ENCODE data around the gene PTPRN2. TPM values are rescaled to one million over a fixed set of nuclear protein-coding genes. Genes with fewer than 3 reads are reported as not detected.
"Not testable (repeated sequence)": the region's sequence is repeated elsewhere in the genome, so short reads cannot be mapped to it uniquely, and the experiment has no call there.

PTPRN2 gene
- total RNA-seq, 1 experiment from 2014 or later, result 1.7 TPM

GRCh38 chr7:158512869-158513268, 74.8 kb downstream of the PTPRN2 start:
- H3K4me1 ChIP-seq (ENCODE audit: low read length), result no peaks in the 10 kb centered on the region
- H3K27me3 ChIP-seq (ENCODE audit: low read length), result no peaks in the 10 kb centered on the region; the same call in 1 of the 2 replicates
- H3K9me3 ChIP-seq (ENCODE audit: low read length), result no peaks in the 10 kb centered on the region
- H3K4me2 ChIP-seq (ENCODE audit: low read depth, low read length, poor library complexity, severe bottlenecking), result no peak overlapping the region
- DNase-seq, result no peak
- no peaks in the 10 kb centered on the region for H3K79me2 ChIP-seq (ENCODE audit: low read length)
- no peak overlapping the region for H3K4me3 ChIP-seq (ENCODE audit: low read length)
- no peaks in the 10 kb centered on the region for H3K9me2 ChIP-seq (replicated peaks; ENCODE audit: insufficient read depth, low read length)
- H3K9ac ChIP-seq (ENCODE audit: low read length), result no peak overlapping the region
- no peaks in the 10 kb centered on the region; the same call in 1 of the 2 replicates for H3K36me3 ChIP-seq (ENCODE audit: insufficient read depth, low read length)
- no peaks in the 10 kb centered on the region for H4K20me1 ChIP-seq (ENCODE audit: insufficient read depth, low read depth, low read length)
- no peak overlapping the region for H2AFZ ChIP-seq (ENCODE audit: low read length)
- no peak overlapping the region for H3K27ac ChIP-seq (ENCODE audit: low read length)

- Histone ChIP-seq H4K20me1 (ENCODE audit: insufficient read depth, low read depth, low read length) (no peaks in the 10 kb centered on the region), H3K79me2 (ENCODE audit: low read length) (no peaks in the 10 kb centered on the region), H3K4me3 (ENCODE audit: low read length) (no peak overlapping the region), H3K9me3 (ENCODE audit: low read length) (no peaks in the 10 kb centered on the region), H2AFZ (ENCODE audit: low read length) (no peak overlapping the region), H3K4me2 (ENCODE audit: low read depth, low read length, poor library complexity, severe bottlenecking) (no peak overlapping the region), H3K27ac (ENCODE audit: low read length) (no peak overlapping the region), H3K36me3 (ENCODE audit: insufficient read depth, low read length) (no peaks in the 10 kb centered on the region; the same call in 1 of the 2 replicates), H3K27me3 (ENCODE audit: low read length) (no peaks in the 10 kb centered on the region; the same call in 1 of the 2 replicates), H3K9me2 (replicated peaks; ENCODE audit: insufficient read depth, low read length) (no peaks in the 10 kb centered on the region), H3K9ac (ENCODE audit: low read length) (no peak overlapping the region), H3K4me1 (ENCODE audit: low read length) (no peaks in the 10 kb centered on the region)
- DNase-seq, result no peak
These were observed 75.6 kb downstream of the PTPRN2 start for GRCh38 chr7:158512042-158512441.

GRCh38 chr7:158508802-158509385, 78.7 kb downstream of the PTPRN2 start:
- H3K27ac ChIP-seq (ENCODE audit: low read length), result no peak overlapping the region
- H2AFZ ChIP-seq (ENCODE audit: low read length), result no peak overlapping the region
- no peaks in the 10 kb centered on the region for H4K20me1 ChIP-seq (ENCODE audit: insufficient read depth, low read depth, low read length)
- no peak for DNase-seq
- no peak overlapping the region for H3K4me3 ChIP-seq (ENCODE audit: low read length)
- no peaks in the 10 kb centered on the region for H3K9me2 ChIP-seq (replicated peaks; ENCODE audit: insufficient read depth, low read length)
- no peaks in the 10 kb centered on the region; the same call in 1 of the 2 replicates for H3K27me3 ChIP-seq (ENCODE audit: low read length)
- H3K79me2 ChIP-seq (ENCODE audit: low read length), result no peaks in the 10 kb centered on the region
- H3K9ac ChIP-seq (ENCODE audit: low read length), result no peak overlapping the region
- H3K4me2 ChIP-seq (ENCODE audit: low read depth, low read length, poor library complexity, severe bottlenecking), result no peak overlapping the region
- peaks cover 4% of the 10 kb centered on the region; the same call in 1 of the 2 replicates for H3K9me3 ChIP-seq (ENCODE audit: low read length)
- H3K4me1 ChIP-seq (ENCODE audit: low read length), result no peaks in the 10 kb centered on the region
- H3K36me3 ChIP-seq (ENCODE audit: insufficient read depth, low read length), result no peaks in the 10 kb centered on the region; the same call in 1 of the 2 replicates

GRCh38 chr7:158508321-158508720, 79.3 kb downstream of the PTPRN2 start:
- not testable (repeated sequence) for H3K27ac ChIP-seq (ENCODE audit: low read length); H4K20me1 ChIP-seq (ENCODE audit: insufficient read depth, low read depth, low read length); H3K9me3 ChIP-seq (ENCODE audit: low read length); H3K79me2 ChIP-seq (ENCODE audit: low read length); H3K9ac ChIP-seq (ENCODE audit: low read length); H2AFZ ChIP-seq (ENCODE audit: low read length); H3K4me2 ChIP-seq (ENCODE audit: low read depth, low read length, poor library complexity, severe bottlenecking); H3K9me2 ChIP-seq (replicated peaks; ENCODE audit: insufficient read depth, low read length); H3K27me3 ChIP-seq (ENCODE audit: low read length); DNase-seq; H3K36me3 ChIP-seq (ENCODE audit: insufficient read depth, low read length); H3K4me1 ChIP-seq (ENCODE audit: low read length); H3K4me3 ChIP-seq (ENCODE audit: low read length)

- no peak for DNase-seq
- no peaks in the 10 kb centered on the region; the same call in 1 of the 2 replicates for H3K27me3 ChIP-seq (ENCODE audit: low read length)
- H3K4me1 ChIP-seq (ENCODE audit: low read length), result no peaks in the 10 kb centered on the region
- no peak overlapping the region for H3K9ac ChIP-seq (ENCODE audit: low read length)
- H4K20me1 ChIP-seq (ENCODE audit: insufficient read depth, low read depth, low read length), result no peaks in the 10 kb centered on the region
- H3K36me3 ChIP-seq (ENCODE audit: insufficient read depth, low read length), result no peaks in the 10 kb centered on the region; the same call in 1 of the 2 replicates
- peaks cover 4% of the 10 kb centered on the region; the same call in 1 of the 2 replicates for H3K9me3 ChIP-seq (ENCODE audit: low read length)
- H3K79me2 ChIP-seq (ENCODE audit: low read length), result no peaks in the 10 kb centered on the region
- H3K4me2 ChIP-seq (ENCODE audit: low read depth, low read length, poor library complexity, severe bottlenecking), result no peak overlapping the region
- no peaks in the 10 kb centered on the region for H3K9me2 ChIP-seq (replicated peaks; ENCODE audit: insufficient read depth, low read length)
- H3K27ac ChIP-seq (ENCODE audit: low read length), result no peak overlapping the region
- no peak overlapping the region for H2AFZ ChIP-seq (ENCODE audit: low read length)
- no peak overlapping the region for H3K4me3 ChIP-seq (ENCODE audit: low read length)
These were observed 79.7 kb downstream of the PTPRN2 start for GRCh38 chr7:158507917-158508316.

GRCh38 chr7:158507175-158507574, 80.4 kb downstream of the PTPRN2 start:
- H2AFZ ChIP-seq (ENCODE audit: low read length); H4K20me1 ChIP-seq (ENCODE audit: insufficient read depth, low read depth, low read length); H3K36me3 ChIP-seq (ENCODE audit: insufficient read depth, low read length); H3K9me2 ChIP-seq (replicated peaks; ENCODE audit: insufficient read depth, low read length); H3K4me1 ChIP-seq (ENCODE audit: low read length); H3K27me3 ChIP-seq (ENCODE audit: low read length); H3K79me2 ChIP-seq (ENCODE audit: low read length); H3K4me2 ChIP-seq (ENCODE audit: low read depth, low read length, poor library complexity, severe bottlenecking); H3K27ac ChIP-seq (ENCODE audit: low read length); DNase-seq; H3K9ac ChIP-seq (ENCODE audit: low read length); H3K9me3 ChIP-seq (ENCODE audit: low read length); H3K4me3 ChIP-seq (ENCODE audit: low read length): not testable (repeated sequence)

GRCh38 chr7:158506626-158507025, 81.0 kb downstream of the PTPRN2 start:
- no peaks in the 10 kb centered on the region; the same call in 1 of the 2 replicates for H3K36me3 ChIP-seq (ENCODE audit: insufficient read depth, low read length)
- no peak overlapping the region for H3K4me3 ChIP-seq (ENCODE audit: low read length)
- no peak for DNase-seq
- H3K9me3 ChIP-seq (ENCODE audit: low read length), result peaks cover 4% of the 10 kb centered on the region; the same call in 1 of the 2 replicates
- no peak overlapping the region for H2AFZ ChIP-seq (ENCODE audit: low read length)
- H3K9me2 ChIP-seq (replicated peaks; ENCODE audit: insufficient read depth, low read length), result no peaks in the 10 kb centered on the region
- H3K9ac ChIP-seq (ENCODE audit: low read length), result no peak overlapping the region
- H3K4me1 ChIP-seq (ENCODE audit: low read length), result no peaks in the 10 kb centered on the region
- no peaks in the 10 kb centered on the region for H3K27me3 ChIP-seq (ENCODE audit: low read length)
- no peaks in the 10 kb centered on the region for H3K79me2 ChIP-seq (ENCODE audit: low read length)
- no peaks in the 10 kb centered on the region for H4K20me1 ChIP-seq (ENCODE audit: insufficient read depth, low read depth, low read length)
- no peak overlapping the region for H3K4me2 ChIP-seq (ENCODE audit: low read depth, low read length, poor library complexity, severe bottlenecking)
- no peak overlapping the region for H3K27ac ChIP-seq (ENCODE audit: low read length)

- Histone ChIP-seq H2AFZ (ENCODE audit: low read length) (no peak overlapping the region), H3K9me2 (replicated peaks; ENCODE audit: insufficient read depth, low read length) (no peaks in the 10 kb centered on the region), H3K4me1 (ENCODE audit: low read length) (no peaks in the 10 kb centered on the region; the same call in 1 of the 2 replicates), H3K79me2 (ENCODE audit: low read length) (no peaks in the 10 kb centered on the region), H3K4me2 (ENCODE audit: low read depth, low read length, poor library complexity, severe bottlenecking) (no peak overlapping the region), H3K9ac (ENCODE audit: low read length) (no peak overlapping the region), H3K27ac (ENCODE audit: low read length) (no peak overlapping the region), H3K9me3 (ENCODE audit: low read length) (peaks cover 4% of the 10 kb centered on the region; the same call in 1 of the 2 replicates), H4K20me1 (ENCODE audit: insufficient read depth, low read depth, low read length) (no peaks in the 10 kb centered on the region), H3K36me3 (ENCODE audit: insufficient read depth, low read length) (no peaks in the 10 kb centered on the region), H3K4me3 (ENCODE audit: low read length) (no peak overlapping the region), H3K27me3 (ENCODE audit: low read length) (no peaks in the 10 kb centered on the region)
- DNase-seq, result no peak
These were observed 81.9 kb downstream of the PTPRN2 start for GRCh38 chr7:158505683-158506082.
